HAP-1 (cell line): ENCODE measurements around the gene MED10.
"Not testable (repeated sequence)": the region's sequence is repeated elsewhere in the genome, so short reads cannot be mapped to it uniquely, and the experiment has no call there.

Experiments
- DNase-seq, 2 experiments: peaks; one replicate each; pipeline ENCODE4 v3.0.0-alpha.2; 2016 to 2020; ENCODE audit warnings: low spot score in 2 of 2
- H3K27me3 ChIP-seq: fragments of 250-450 bp; sonication (Bioruptor Pico); 2 replicates; pipeline ENCODE4 v1.5.1; 2020; ENCODE audit warnings: low read depth, mild to moderate bottlenecking, moderate library complexity
- H3K36me3 ChIP-seq: fragments of 250-450 bp; sonication (Bioruptor Pico); replicated peaks from 2 replicates; pipeline ENCODE4 v1.5.1; 2020; ENCODE audit warnings: mild to moderate bottlenecking
- H3K4me1 ChIP-seq: fragments of 250-450 bp; sonication (Bioruptor Pico); 2 replicates; pipeline ENCODE4 v1.5.1; 2020; ENCODE audit warnings: mild to moderate bottlenecking
- H3K4me3 ChIP-seq: fragments of 250-450 bp; sonication (Bioruptor Pico); 2 replicates; pipeline ENCODE4 v1.5.1; 2020; ENCODE audit warnings: mild to moderate bottlenecking, moderate library complexity
- H3K9me3 ChIP-seq: fragments of 250-450 bp; sonication (Bioruptor Pico); 2 replicates; pipeline ENCODE4 v1.5.1; 2020; ENCODE audit warnings: mild to moderate bottlenecking, moderate library complexity
- in situ Hi-C: fragments of 300-500 bp; cut with MboI; formaldehyde crosslinking; loops from 3 replicates; pipeline ENCODE4 v1.14.3; 2020; ENCODE audit warnings: low sequenced_read_pairs, inconsistent platforms, mixed read lengths

Gene MED10

GRCh38 chr5:6373081-6373846 lies 5.1 kb downstream of the MED10 start:
- H3K4me3 ChIP-seq, result no peak overlapping the region
- in situ Hi-C loops, result loop anchor here (10.0 to 25.0 kb wide), 2 partner anchors 372 to 886 kb away; no protein-coding TSS in a partner anchor
- DNase-seq, result no peak
- H3K27me3 ChIP-seq, result no peaks in the 10 kb centered on the region
- no peaks in the 10 kb centered on the region for H3K9me3 ChIP-seq
- H3K36me3 ChIP-seq, result peaks cover 69% of the 10 kb centered on the region
- no peaks in the 10 kb centered on the region; the same call in 1 of the 2 replicates for H3K4me1 ChIP-seq

DNA sequence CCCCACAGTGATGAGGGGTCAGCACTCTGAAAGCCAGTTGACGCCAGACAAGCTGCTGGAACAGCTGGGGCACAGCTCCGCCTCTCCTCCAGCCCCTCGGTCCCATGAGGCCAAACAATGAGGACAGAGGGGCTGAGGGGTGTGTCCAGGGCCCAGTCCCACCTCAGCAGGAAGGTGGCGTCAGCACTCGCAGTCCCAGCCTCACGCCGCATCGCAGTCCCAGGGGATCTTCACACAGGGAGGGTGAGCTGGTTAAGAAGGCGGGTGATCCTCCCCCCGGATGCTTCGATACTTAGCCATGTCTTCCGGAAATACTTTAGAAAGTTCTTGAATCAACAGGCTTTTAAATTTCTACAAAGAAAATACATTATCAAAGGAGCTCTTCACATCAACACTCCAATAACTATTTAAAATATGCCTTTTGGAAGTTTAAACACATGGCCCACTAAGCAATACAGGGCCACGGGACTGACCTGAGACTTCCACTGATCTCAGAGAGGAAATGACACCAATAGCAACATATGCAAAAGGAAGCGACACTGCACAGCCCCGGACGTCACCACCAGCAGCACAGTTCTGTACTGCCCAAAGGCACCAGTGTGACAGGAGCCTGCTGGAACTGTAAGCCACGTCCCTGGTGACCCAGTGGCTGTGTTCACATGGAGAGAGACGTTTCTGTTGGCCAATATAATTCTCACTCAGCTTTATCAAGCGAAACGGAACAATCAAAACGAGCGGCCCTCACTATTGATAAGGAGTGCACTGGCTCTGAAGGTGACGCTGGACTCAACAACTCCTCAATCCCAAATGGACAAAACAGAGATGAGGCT lies 5.9 kb downstream of the MED10 start:
- DNase-seq, result no peak
- Histone ChIP-seq H3K27me3 (no peaks in the 10 kb centered on the region), H3K4me3 (no peak overlapping the region), H3K9me3 (no peaks in the 10 kb centered on the region), H3K36me3 (peaks cover 69% of the 10 kb centered on the region), H3K4me1 (no peaks in the 10 kb centered on the region; the same call in 1 of the 2 replicates)
- in situ Hi-C loops, result loop anchor here (10.0 to 25.0 kb wide), 2 partner anchors 372 to 885 kb away; no protein-coding TSS in a partner anchor

GRCh38 chr5:6371079-6371810 lies 7.1 kb downstream of the MED10 start:
- in situ Hi-C loops, result loop anchor here (10.0 to 25.0 kb wide), 2 partner anchors 374 to 884 kb away; no protein-coding TSS in a partner anchor
- no peaks in the 10 kb centered on the region for H3K4me1 ChIP-seq
- no peak for DNase-seq
- no peak overlapping the region for H3K4me3 ChIP-seq
- no peaks in the 10 kb centered on the region for H3K9me3 ChIP-seq
- H3K36me3 ChIP-seq, result peaks cover 60% of the 10 kb centered on the region
- H3K27me3 ChIP-seq, result no peaks in the 10 kb centered on the region

GRCh38 chr5:6370580-6370979 lies 7.8 kb downstream of the MED10 start:
- DNase-seq, result no peak
- no peaks in the 10 kb centered on the region for H3K27me3 ChIP-seq
- no peaks in the 10 kb centered on the region for H3K4me1 ChIP-seq
- H3K36me3 ChIP-seq, result peaks cover 53% of the 10 kb centered on the region
- H3K9me3 ChIP-seq, result no peaks in the 10 kb centered on the region
- in situ Hi-C loops, result loop anchor here (10.0 to 25.0 kb wide), 2 partner anchors 374 to 883 kb away; no protein-coding TSS in a partner anchor
- H3K4me3 ChIP-seq, result no peak overlapping the region

DNA sequence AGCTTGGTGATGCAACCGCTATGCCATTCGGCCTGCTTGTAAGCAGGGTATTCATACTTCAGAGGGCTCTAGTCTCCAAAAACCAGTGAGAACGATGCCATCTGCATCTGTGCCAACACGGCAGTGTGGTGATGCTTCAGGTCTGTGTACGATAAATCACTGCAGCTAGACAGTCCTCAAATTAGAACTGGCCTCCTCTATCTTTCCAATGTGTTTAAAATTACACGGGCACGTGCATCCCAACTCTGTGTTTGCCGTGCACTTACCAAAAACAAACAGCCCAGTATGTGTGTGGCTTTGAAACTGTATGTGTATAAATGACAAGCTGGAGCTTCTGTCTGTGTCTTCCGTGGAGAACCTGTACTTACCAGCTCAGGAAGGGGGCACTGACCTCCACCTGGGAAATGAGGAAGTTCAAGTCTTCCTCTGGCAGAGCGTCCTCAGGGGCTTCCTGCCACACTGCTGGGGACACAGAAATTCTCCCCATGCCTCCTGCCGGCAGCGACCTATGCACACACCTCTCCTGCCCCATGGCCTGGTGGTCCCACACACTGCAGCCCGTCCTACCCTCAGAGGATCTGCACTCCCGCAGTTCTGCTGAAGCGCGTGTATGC lies 12.3 kb downstream of the MED10 start:
- Histone ChIP-seq H3K4me1 (no peaks in the 10 kb centered on the region), H3K27me3 (no peaks in the 10 kb centered on the region), H3K4me3 (no peak overlapping the region), H3K36me3 (peaks cover 12% of the 10 kb centered on the region), H3K9me3 (no peaks in the 10 kb centered on the region)
- DNase-seq, result no peak
- in situ Hi-C loops, result loop anchor here (25.0 kb wide), 1 partner anchor 879 kb away; no protein-coding TSS in a partner anchor

GRCh38 chr5:6365142-6365976 lies 13.0 kb downstream of the MED10 start:
- no peaks in the 10 kb centered on the region for H3K27me3 ChIP-seq
- in situ Hi-C loops, result loop anchor here (25.0 kb wide), 1 partner anchor 878 kb away; no protein-coding TSS in a partner anchor
- DNase-seq, result no peak
- no peaks in the 10 kb centered on the region for H3K9me3 ChIP-seq
- H3K4me1 ChIP-seq, result no peaks in the 10 kb centered on the region
- no peak overlapping the region for H3K4me3 ChIP-seq
- peaks cover 5% of the 10 kb centered on the region for H3K36me3 ChIP-seq

DNA sequence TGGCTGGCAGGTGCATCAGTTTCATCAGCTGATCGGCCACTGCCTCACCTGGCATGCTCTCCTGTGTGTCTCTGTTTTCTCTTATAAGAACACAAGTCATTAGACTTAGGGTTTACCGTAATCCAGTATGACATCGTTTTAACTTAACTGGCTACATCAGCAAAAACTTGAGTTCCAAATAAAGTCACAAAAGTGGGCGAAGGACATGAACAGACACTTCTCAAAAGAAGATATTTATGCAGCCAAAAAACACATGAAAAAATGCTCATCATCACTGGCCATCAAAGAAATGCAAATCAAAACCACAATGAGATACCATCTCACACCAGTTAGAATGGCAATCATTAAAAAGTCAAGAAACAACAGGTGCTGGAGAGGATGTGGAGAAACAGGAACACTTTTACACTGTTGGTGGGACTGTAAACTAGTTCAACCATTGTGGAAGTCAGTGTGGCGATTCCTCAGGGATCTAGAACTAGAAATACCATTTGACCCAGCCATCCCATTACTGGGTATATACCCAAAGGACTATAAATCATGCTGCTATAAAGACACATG lies 14.8 kb downstream of the MED10 start:
- in situ Hi-C loops, result loop anchor here (25.0 kb wide), 1 partner anchor 876 kb away; no protein-coding TSS in a partner anchor
- H3K27me3 ChIP-seq, H3K9me3 ChIP-seq, H3K4me3 ChIP-seq, DNase-seq, H3K36me3 ChIP-seq, H3K4me1 ChIP-seq: not testable (repeated sequence)

DNA sequence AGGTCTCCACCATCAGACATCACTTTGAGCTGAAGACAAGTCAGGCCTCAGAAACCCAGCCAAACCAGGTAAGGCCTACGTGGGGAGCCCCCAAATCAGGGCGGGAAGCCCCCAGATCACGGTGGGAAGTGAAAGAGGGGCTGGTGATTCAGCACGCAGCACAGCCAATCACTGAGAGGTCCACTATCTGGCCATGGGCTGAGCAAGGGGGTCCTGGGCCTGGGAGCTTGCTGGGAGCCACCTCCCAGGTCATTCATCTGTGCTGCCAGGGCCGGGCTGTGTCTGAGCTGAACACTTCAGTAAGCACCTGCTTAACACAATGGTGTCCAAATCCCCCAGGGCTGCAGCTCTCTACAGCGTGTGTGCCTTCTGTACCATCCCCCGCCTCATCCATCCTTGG lies 15.5 kb downstream of the MED10 start:
- no peak for DNase-seq

DNA sequence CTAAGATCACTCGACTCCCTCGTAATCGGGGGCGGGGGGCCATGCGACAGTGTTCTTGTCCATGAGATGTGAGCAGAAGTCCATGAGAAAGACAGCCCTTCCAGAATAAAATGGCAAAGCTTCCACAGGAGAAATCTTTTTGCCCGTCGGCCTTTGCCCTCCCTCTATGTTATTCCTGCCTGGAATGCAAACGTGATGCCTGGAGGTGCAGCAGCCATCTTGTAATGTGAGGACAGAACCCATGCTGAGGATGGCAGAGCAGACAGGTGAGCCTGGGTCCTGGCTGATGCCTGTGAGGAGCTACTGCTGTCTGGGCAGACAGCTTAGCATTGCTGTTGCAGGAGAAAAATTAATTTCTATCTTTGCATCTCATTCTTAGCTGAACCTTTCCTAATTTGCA lies 17.2 kb downstream of the MED10 start:
- in situ Hi-C loops, result loop anchor here (25.0 kb wide), 1 partner anchor 874 kb away; no protein-coding TSS in a partner anchor
- Histone ChIP-seq H3K27me3 (no peaks in the 10 kb centered on the region), H3K36me3 (no peaks in the 10 kb centered on the region), H3K9me3 (no peaks in the 10 kb centered on the region), H3K4me3 (no peak overlapping the region), H3K4me1 (no peaks in the 10 kb centered on the region)
- no peak for DNase-seq

More for the DNA sequence above, 15.5 kb downstream of the MED10 start:
- no peaks in the 10 kb centered on the region for H3K27me3 ChIP-seq
- H3K4me3 ChIP-seq, result no peak overlapping the region
- in situ Hi-C loops, result loop anchor here (25.0 kb wide), 1 partner anchor 876 kb away; no protein-coding TSS in a partner anchor
- H3K36me3 ChIP-seq, result no peaks in the 10 kb centered on the region
- no peaks in the 10 kb centered on the region for H3K9me3 ChIP-seq
- H3K4me1 ChIP-seq, result no peaks in the 10 kb centered on the region

DNA sequence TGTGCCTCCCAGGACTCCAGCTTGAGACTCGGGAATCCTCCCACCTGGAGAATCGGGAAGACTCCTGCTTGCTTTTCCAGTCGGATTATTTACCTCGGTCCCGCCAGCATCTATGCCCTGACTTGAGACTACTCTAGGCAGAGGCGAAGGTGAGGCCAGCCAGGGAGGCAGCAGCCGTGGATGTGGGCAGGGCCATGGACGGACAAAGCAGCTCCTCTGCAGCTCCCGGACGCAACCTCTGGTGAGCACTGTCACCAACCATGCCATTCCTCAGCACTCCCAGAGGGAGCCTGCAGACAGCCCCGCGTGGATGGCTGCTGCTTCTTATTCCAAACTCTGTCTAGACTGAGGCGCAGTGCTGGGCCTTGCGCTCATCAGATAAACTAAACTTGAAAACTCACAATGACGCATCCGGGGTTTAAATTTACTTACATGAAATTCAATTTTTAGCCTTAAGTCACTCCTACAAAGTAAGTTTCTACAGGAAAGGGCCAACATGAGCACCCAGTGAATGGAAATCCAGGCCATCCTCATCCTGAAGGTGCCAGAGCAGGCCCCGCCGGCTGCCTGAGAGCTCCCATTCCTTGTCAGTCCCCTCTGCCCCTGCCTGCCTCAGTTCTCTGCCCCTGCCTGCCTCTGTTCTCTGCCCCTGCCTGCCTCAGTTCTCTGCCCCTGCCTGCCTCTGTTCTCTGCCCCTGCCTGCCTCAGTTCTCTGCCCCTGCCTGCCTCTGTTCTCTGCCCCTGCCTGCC lies 17.8 kb downstream of the MED10 start:
- no peaks in the 10 kb centered on the region for H3K9me3 ChIP-seq
- no peak overlapping the region for H3K4me3 ChIP-seq
- no peaks in the 10 kb centered on the region for H3K36me3 ChIP-seq
- in situ Hi-C loops, result loop anchor here (25.0 kb wide), 1 partner anchor 873 kb away; no protein-coding TSS in a partner anchor
- H3K4me1 ChIP-seq, result no peaks in the 10 kb centered on the region
- no peak for DNase-seq
- H3K27me3 ChIP-seq, result no peaks in the 10 kb centered on the region

DNA sequence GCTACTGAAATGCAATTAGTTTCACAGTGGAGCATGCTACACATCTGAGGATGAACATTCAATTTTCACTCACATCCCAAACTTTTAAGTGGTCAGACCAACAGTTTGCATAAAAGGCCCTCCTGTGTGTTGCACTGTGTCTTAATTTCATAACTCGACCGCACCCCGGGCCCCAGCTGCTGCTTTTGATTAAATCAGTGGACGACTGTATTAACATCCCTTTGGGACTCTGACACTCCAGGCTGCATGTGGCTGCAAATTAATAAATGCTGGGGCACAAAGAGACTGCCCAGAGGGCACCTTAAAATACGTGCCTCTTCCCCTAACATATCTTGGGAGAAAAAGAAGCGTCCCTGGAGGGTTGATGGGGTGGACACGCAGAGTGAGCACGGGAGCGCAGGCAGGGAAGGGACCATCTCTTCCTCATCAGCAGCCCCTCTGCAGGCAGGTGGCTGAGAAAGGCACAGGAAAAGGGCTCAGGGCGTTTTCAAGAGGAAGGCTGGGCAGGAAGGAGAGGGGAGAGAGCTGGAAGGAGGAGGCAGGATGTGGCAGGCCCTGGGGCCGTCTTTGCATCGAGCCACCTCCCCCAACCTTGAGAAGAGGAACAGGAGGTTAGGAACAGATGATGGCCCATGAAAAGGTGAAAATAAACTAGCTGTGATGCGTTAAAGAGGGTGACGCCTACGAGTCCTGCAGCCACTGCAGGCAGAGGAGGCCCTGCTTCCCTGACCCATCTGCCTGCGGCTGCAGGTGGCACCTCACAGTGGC lies 18.6 kb downstream of the MED10 start:
- no peaks in the 10 kb centered on the region for H3K9me3 ChIP-seq
- no peaks in the 10 kb centered on the region for H3K4me1 ChIP-seq
- no peaks in the 10 kb centered on the region for H3K36me3 ChIP-seq
- no peak overlapping the region for H3K4me3 ChIP-seq
- in situ Hi-C loops, result loop anchor here (25.0 kb wide), 1 partner anchor 872 kb away; no protein-coding TSS in a partner anchor
- H3K27me3 ChIP-seq, result no peaks in the 10 kb centered on the region
- no peak for DNase-seq
